Measurements from ENCODE around the gene SSTR3. TPM values are rescaled to one million over a fixed set of nuclear protein-coding genes. Genes with fewer than 3 reads are reported as not detected.
A peak's percentile ranks its signal among the peaks of the same experiment; 100 is the strongest.

SSTR3 gene
- total and polyA plus RNA-seq, 2 donors (not counting 1 experiment from before 2014, with no cell fraction given): 0.64 to 0.98 TPM

DNA sequence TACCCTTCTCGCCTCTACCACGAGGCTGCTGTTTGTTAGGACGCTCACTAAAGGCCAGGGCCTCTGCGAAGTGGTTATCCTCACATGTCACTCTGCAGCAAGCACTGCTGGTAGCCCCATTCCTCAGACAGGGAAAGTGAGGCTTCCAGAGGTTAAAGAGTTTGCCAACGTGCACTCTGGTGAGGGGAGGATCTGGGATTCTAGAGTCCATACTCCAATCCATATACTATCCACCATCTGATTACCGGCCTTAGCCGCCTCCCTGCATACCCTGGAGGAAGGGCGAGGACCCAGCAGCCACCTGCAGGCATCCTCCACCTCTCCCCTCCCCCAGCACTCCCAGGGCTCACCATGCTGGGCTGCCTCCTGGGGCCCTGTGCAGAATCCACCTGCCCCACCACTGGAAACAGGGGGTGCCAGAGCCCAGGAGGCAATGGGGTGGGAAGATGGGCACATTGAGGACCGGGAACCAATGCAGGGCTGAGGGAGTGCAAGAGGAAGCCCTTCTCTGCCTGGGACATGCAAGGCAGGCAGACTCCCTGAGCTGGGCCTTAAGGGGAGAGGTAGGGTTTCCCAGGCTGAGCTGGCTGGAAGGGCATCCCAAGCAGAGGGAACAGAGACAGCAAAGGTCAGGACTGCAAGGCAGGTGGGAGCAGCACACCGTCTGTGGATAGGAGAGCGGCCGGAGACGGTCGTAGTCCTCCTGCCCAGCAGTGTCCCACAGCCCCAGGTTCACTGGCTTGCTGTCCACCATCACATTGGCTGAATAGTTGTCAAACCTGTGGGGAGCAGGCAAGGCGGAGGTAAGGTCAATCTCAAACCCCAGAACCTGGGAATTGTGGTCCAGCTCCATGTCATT lies 20.1 kb upstream of the SSTR3 start:
- H3K9me3 ChIP-seq (ENCODE audit: control extremely low read depth in 1 of 3, control insufficient read depth in 2 of 3, insufficient read depth in 1 of 3, low read length in 2 of 3): no peaks in the 10 kb centered on the region
- POLR2A ChIA-PET: interaction anchor here (0.8 to 1.6 kb wide), 2 partner anchors 8 to 26 kb away, joined by 3 read pairs; no protein-coding TSS in a partner anchor
- Mint-ChIP-seq H3K27me3 (no peaks in the 10 kb centered on the region), H3K9me3 (ENCODE audit: insufficient read depth) (no peaks in the 10 kb centered on the region), H3K27ac (peak overlapping the region; percentile 100), H3K4me1 (peaks cover 94% of the 10 kb centered on the region), H3K4me3 (peak overlapping the region; percentile 86)
- H3K9ac ChIP-seq (ENCODE audit: low read length): no peak overlapping the region
- H3K36me3 ChIP-seq (replicated peaks in 1 of 2; ENCODE audit: control extremely low read depth in 1 of 2, control insufficient read depth in 1 of 2, extremely low read depth in 1 of 2, insufficient read depth in 2 of 2, low read length in 1 of 2): peaks cover 2 to 92% of the 10 kb centered on the region in 2 experiments
- ATAC-seq (ENCODE audit: low read depth) (no peak), DNase-seq (no peak)
- H3K4me1 ChIP-seq (ENCODE audit: control insufficient read depth in 2 of 2, insufficient read depth in 2 of 2, low read length in 2 of 2): peaks cover 91 to 99% of the 10 kb centered on the region in 2 donors
- CTCF ChIA-PET: interaction anchor here (1.1 to 7.2 kb wide), 3 partner anchors 11 to 28 kb away, joined by 3 to 95 read pairs (median 84); partner anchors contain the start of gene RAC2
- H3K4me2 ChIP-seq (replicated peaks; ENCODE audit: low read depth, low read length, poor library complexity, severe bottlenecking): peak overlapping the region; percentile 81
- peaks cover 48% of the 10 kb centered on the region for H4K20me1 ChIP-seq (ENCODE audit: control insufficient read depth, insufficient read depth, low read length, poor library complexity, severe bottlenecking)
- H3K79me2 ChIP-seq (ENCODE audit: control insufficient read depth, insufficient read depth, low read length): peaks cover 85% of the 10 kb centered on the region
- H3K27me3 ChIP-seq (replicated peaks in 1 of 4; ENCODE audit: control extremely low read depth in 1 of 4, control insufficient read depth in 3 of 4, insufficient read depth in 4 of 4, low read length in 3 of 4): no peaks in the 10 kb centered on the region
- H2AFZ ChIP-seq (ENCODE audit: insufficient read depth, low read depth, low read length, poor library complexity, severe bottlenecking): no peak overlapping the region
- H3K27ac ChIP-seq (ENCODE audit: low read length in 2 of 2): peak overlapping the region; percentile 72 to 91
- TF ChIP-seq EZH2 (IDR thresholded peaks at IDR 0.05; ENCODE audit: borderline replicate concordance, insufficient read depth, low read depth, low read length, poor library complexity, severe bottlenecking): no peak
- TF ChIP-seq, protein P1, sequence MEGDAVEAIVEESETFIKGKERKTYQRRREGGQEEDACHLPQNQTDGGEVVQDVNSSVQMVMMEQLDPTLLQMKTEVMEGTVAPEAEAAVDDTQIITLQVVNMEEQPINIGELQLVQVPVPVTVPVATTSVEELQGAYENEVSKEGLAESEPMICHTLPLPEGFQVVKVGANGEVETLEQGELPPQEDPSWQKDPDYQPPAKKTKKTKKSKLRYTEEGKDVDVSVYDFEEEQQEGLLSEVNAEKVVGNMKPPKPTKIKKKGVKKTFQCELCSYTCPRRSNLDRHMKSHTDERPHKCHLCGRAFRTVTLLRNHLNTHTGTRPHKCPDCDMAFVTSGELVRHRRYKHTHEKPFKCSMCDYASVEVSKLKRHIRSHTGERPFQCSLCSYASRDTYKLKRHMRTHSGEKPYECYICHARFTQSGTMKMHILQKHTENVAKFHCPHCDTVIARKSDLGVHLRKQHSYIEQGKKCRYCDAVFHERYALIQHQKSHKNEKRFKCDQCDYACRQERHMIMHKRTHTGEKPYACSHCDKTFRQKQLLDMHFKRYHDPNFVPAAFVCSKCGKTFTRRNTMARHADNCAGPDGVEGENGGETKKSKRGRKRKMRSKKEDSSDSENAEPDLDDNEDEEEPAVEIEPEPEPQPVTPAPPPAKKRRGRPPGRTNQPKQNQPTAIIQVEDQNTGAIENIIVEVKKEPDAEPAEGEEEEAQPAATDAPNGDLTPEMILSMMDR (IDR thresholded peaks at IDR 0.05): no peak
- WGBS (ENCODE audit: insufficient coverage): 91% methylated on average over 13 of the region's 15 CpGs
- intact Hi-C loops (cut with micrococcal nuclease): no loop called here
- H3K4me3 ChIP-seq (ENCODE audit: control extremely low read depth in 1 of 5, extremely low read depth in 1 of 5, insufficient read depth in 1 of 5, low read depth in 2 of 5, low read length in 4 of 5): no peak overlapping the region

Data from B cell (primary cell).